Stimulated activated CD8-positive, alpha-beta memory T cell treated with anti-CD3 and anti-CD28 coated beads, Interleukin-7, amount 100 ng/mL, for 48 hours (primary cell): ENCODE results near the gene DDR2.

ENCODE experiments used
- DNase-seq, 2 donors: peaks; one replicate each; pipeline ENCODE4 v3.0.0-alpha.2; 2020; ENCODE audit warnings: low read depth in 1 of 2; ENCODE audit errors: extremely low read depth in 1 of 2

The DDR2 gene

DNA sequence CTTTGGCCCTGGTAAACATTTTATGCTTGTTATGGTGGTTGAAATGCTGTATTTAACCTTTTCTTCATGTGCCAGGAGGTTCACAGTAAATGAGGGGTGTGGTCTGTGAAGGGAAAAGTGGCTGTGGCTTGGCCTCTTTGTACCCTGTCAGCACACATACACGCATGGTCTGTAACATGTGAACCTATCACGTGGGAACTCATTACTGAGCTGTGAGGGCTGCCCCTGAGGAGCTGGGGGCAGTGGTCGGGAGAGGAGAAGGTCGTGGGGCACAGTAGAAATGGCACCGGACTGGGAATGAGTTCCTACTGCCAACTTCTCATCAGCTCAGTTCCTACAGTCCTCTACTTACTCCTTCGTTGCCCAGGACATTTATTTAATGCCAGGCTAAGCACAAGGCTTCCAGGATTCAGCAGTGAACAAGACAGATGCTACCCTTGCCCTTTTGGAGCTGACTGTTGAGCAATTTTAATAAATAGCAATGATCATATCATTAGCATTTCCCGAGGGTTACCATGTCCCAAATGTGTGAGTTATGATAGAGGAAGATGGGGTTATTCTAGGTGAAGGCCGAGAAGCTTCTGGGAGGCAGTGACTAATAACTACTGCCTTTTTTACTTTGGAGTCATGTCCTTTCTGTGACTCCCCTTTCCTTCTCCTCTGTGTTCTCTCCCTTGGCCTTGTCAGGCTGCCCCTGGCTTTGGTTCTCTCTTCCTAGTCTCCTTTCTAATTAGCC lies 38.8 kb downstream of the DDR2 start:
- DNase-seq = no peak

DNA sequence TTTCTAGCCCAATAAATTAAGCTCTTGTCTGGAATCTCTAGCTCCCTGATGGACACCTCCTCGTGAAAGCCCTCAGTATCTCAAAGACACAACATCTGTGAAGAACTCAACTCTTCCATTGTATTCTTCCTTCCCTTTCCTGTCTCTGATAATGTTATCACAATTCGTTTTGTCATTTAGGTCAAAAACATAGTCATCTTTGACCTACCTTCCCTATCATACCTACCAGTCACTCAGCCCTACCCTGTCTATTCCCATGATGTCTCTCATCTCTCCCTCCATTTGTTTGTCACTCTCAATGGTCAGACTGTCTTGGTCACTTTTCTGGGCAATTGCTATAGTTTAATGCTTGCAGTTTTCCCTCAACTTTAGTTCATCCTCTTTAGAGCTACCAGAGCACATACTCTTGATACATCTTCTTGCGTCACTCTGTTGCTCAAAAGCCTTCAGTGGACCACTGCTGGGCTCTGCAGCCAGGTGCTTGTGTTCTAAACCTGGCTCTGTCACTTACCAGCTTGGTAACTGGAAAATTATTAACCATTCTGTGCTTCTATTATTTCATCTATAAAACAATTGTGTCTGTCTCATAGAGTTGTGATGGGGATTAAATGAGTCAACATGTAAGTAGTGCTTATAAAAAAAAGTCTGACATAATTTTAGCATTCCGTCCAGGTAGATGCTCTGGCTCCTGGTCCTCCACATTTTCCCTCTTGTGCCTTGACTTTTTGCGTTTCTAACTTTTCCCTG lies 39.6 kb downstream of the DDR2 start:
- no peak for DNase-seq

DNA sequence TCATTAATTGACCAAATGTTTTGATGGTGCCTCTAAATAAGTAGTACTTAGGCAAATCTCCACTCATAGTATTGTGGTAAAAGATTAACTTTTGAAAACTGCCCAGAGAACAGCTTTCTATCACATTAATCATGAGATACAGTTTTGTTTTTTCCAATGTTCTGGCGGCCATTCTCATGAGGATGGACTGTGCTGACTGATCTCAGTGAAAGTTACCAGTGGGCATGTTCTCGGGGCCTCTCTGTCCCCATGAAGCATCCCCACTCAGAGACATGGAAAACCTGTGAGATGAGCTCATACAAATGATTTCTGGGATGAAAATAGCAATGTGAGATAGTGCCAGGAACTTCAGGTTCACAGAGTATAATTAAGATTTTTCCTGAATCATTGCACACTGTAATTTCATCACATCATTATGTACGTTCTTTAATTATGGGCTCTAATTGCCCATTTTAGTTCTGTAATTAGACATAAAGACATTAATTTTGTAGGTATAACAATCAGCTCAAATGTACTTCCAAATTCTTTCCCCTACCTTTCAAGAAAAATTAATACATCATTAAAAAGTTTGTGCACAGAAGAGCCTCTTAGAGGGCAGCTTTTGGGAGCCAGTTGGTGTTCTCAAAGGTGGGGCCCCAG lies 40.5 kb downstream of the DDR2 start:
- no peak for DNase-seq

DNA sequence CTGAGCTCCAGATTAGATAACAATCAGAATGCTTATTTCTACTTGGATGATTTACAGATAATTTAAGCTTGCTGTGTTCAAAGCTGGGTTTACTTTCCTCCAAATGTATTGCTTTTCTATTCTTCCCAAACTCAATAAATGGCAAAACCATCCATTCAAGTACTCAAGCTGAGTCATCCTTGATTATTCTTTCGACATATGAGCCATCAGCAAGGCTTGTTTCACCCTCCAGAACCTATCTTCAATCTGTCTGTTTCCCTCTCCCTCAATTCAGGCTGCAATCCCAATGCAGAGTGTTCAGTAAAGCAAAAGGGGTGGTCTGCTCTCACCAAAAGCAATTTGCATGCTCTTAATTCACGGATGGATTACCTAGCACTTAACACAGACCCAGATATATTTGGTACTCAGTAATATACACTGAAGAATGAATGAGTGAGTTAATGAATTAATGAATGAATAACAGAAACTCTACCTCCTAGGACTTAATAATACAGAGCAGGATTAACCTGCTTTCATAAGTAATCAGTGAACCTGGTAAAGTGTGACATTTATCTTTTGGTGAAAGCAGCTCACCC lies 41.9 kb downstream of the DDR2 start:
- no peak for DNase-seq

DNA sequence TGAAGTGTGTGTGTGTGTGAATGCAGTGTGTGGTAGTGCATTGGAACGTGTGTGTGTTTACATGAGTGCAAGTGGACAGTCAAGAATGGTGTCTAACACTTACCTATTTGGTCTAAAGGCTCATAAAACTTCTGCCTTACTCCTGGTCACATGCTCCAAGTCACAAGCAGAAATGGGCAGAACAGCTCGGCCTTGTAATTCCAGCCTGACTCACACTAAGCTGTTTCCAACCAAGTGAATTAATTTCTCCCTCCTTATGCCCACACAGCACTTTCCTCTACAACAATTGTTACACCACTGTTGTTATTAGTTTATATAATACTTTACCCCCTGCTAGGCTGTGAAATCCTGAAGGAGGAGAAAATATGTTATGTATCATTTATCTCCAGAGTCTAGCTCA lies 43.8 kb downstream of the DDR2 start:
- no peak for DNase-seq

DNA sequence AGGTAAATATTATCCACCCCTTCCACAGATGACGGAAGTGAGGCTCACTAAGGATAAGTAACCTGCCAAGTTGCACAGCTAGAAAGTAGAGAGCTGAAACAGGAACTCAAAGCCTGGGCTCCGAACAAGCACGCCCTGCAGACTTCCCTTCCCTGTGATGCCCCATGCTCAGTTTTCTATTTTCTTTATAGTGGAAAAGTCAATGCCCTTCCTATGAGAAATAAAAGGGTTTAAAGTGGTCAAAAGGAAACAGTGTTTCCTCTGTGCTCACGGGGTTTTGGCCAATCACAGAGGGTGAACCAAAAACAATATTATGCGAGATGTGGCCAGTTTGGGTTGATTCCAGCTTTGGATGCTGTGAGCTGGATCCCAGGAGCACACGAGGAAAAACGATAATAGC lies 44.5 kb downstream of the DDR2 start:
- DNase-seq = no peak

DNA sequence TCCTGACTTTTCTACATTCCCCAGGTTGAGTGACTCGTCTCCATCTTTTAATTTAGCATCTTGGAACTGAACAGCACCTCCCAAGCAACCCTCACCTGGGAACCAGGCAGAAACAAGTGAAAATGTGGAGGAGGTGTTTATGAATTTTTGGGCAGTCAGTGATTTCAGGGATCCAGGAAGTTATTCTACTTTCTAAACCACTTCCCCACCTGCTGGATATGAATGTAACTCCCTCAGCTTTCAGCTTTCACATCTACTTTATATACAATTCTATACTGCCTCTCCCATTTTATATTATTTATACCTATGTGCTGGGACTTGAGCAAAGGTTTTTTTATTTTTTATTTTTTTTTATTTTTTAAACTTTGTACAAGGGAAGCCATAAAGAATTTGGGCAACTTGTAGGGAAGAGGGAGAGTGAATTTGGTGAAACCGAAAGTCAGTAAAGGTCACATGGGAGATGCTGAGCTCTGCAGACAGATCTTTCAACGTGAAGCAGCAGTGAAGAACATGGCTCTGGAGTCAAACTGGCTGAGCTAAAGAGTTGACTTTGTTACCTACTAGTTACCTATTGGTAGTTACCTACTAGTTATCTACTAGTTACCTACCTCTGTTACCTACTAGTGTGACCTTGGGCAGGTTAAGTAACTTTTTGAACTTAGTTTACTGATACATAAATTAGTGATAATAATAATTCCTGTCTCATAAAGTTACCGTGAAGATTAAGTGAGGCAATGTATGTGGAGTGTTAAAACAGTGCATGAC lies 45.5 kb downstream of the DDR2 start:
- DNase-seq = no peak

DNA sequence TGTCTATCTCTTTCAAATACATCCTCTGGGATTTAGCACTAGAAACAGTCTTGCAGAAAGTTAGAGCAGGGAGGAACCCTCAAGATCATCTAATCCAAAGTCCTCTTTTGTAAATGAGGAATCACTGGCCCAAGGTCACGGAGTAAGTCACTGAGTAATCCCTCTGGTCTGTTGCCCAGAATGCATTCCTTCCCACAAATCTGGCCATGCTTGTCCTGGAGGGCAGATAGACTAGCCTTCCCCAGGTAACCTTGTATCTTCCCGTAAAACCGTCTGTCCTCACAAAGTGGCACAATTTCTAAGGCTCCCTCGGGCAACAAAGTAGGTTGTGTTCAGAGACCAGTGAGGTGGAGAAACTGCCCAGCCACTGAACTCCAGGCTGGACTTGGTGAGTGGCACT lies 46.2 kb downstream of the DDR2 start:
- DNase-seq = no peak

GRCh38 chr1:162679298-162679697 lies 47.0 kb downstream of the DDR2 start:
- DNase-seq = no peak

GRCh38 chr1:162680419-162681121 lies 48.3 kb downstream of the DDR2 start:
- no peak for DNase-seq

GRCh38 chr1:162681122-162681436 lies 48.8 kb downstream of the DDR2 start:
- DNase-seq = no peak

GRCh38 chr1:162682013-162682419 lies 49.8 kb downstream of the DDR2 start:
- DNase-seq = no peak

DNA sequence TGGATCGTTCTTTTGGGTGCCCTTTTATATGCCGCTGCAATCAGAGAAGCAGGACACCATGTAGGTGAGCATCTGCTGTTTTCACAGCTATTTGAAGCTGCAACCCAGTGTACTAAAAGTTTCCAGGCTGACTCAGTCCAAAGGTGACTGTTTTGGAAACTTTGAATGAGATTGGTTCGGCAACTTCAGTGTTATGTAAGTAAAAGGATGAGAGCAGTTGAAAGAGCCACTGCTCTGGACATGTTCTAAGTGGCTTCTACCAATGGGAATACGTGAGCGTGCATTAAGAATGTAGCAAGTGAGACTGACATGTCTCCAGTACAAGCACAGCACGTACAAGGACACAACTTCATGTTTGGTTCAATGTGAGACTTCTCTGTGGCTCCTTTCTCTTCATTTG lies 55.6 kb downstream of the DDR2 start:
- DNase-seq = no peak

DNA sequence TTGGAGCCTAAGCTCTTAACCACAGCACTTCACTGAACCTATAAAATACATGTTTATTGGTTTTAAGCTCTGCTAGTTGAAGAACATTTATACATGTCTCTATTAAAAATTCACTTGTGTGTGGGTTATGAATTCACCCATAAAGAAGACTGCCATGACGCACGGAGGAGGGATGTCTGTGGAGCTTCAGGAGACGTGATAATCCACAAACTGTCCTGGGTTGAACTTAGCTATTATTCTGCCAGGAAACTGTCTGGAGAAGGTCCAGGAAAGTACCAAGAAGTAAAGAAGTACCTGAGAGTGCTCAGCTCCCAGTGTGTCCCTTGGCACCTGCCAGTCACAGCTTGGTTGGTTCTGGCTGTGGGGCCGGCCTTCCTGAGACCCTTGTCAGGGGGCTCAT lies 56.3 kb downstream of the DDR2 start:
- DNase-seq = no peak

- DNase-seq = no peak
These were observed 56.7 kb downstream of the DDR2 start for GRCh38 chr1:162688931-162689330.

- no peak for DNase-seq
These were observed 57.7 kb downstream of the DDR2 start for GRCh38 chr1:162689745-162690671.

GRCh38 chr1:162690672-162691434 lies 58.6 kb downstream of the DDR2 start:
- DNase-seq = no peak

GRCh38 chr1:162691999-162692575 lies 59.8 kb downstream of the DDR2 start:
- no peak for DNase-seq
